Measurements from ENCODE around the gene EPHB2.
A peak's percentile ranks its signal among the peaks of the same experiment; 100 is the strongest.
"Not testable (repeated sequence)": the region's sequence is repeated elsewhere in the genome, so short reads cannot be mapped to it uniquely, and the experiment has no call there.

EPHB2 gene

DNA sequence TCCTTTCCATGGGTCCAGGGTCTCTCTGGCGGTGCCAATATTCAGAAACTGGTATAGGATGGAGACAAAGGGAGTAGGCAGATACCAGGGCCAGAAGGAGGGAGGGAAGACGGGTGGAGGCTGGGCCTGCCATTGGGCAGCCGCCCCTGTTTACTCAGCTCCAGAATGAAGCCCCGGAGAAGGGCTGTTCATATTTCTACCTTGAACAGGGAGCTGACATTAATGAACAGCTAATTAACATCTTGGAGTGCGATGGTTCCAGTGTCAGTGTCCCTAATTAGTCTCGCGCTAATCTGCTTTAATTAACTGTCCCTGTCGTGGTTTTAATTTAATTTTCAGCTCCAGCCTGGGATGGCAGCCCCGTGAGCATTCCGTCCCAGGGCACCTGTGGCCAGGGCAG is 113.8 kb downstream of the EPHB2 start:
- DNase-seq = no peak

DNA sequence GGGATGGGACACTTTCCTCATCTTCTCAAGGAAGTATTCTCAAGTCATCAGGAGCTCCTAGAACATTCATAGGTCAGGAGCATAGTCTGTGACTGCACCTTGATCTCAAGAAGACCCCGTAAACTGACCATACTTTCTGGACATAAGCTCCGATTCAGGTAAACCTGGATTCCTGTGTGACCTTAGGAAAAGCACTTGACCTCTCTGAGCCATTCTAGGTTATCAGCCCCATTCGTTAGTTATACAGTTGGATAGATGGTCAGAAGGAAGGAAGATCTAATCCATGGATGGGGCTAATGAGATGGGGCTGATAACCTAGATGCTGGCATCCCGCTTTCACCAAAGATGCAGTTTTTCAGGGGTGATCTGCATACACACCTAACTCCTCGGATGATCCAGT is 114.3 kb downstream of the EPHB2 start:
- DNase-seq = no peak

DNA sequence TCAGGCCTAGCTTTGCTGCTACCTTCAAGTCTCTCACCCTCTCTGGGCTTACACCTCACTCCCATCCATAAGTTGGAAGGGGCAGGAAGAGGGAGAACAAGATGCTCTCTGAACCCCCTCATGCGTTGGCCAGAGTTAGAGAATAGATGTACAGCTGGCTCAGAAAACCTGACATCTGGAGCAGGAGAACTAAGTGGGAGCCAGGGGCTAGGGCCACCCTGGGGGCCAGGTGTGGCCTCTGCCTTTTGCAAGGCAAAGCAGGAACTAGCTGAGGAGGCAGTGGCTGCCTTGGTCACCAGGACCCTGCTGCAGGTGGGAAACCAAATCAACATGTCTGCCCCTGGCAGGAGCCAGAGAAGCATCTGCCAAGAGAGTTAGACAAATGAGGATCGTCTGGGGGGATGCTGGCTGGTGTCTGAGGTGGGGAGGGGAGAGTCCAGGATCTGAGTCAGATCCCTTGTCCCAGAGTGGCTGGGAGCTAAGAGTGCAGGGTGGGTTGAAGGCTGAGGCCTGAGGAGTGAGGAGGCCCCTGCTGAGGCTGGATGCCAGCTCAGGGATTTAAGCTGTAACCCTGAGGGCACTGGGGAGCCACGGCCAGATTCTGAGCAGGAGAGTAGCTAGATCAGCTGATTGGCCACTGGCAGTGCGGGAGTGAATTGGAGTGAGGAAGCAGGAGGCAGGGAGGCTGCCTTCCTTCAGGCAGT is 115.0 kb downstream of the EPHB2 start:
- no peak for DNase-seq

DNA sequence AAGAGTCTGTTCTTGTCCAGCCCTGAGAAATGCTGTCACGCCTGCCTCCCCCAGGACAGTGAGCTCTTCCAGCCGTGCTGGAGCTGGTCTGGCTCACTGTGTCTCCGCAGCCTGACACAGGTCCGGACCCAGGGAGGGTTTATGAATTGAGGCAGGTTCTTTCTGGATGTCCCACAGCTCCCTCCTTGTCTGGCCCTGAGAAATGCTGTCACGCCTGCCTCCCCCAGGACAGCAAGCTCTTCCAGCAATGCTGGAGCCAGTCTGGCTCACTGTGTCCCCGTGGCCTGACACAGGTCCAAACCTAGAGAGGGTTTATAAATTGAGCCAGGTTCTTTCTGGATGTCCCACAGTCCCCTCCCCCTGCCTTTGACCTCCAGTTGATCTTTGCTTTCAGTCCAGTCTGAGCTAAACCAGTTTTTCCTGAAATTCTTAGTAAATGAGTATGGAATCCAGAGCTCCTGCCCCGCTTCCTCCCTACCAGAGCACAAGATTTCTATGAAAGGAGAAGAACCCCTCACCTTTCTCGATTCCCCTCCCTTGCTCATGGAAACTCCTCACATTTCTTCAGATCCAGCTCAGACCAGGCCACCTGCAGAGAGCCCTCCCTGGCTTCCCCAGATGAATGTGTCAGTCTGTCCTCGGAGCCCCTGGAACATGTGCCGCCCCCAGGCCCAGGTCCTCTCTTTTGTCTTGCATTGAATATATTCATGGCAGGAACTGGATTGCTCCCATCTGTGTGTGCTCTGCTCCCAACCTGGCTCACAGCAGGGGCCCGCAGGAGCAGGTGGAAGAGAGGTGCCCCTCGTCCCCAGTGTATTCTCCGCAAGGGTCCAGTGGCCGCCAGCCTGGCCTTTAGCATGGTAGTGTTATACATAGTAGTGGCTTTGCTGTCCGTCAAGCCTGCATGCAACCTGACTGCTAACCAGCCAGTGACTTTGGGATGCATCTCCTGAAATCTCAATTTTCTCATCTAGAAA is 116.3 kb downstream of the EPHB2 start:
- DNase-seq = no peak

- no peak for DNase-seq
Observed at GRCh38 chr1:22827666-22828483, 117.2 kb downstream of the EPHB2 start.

DNA sequence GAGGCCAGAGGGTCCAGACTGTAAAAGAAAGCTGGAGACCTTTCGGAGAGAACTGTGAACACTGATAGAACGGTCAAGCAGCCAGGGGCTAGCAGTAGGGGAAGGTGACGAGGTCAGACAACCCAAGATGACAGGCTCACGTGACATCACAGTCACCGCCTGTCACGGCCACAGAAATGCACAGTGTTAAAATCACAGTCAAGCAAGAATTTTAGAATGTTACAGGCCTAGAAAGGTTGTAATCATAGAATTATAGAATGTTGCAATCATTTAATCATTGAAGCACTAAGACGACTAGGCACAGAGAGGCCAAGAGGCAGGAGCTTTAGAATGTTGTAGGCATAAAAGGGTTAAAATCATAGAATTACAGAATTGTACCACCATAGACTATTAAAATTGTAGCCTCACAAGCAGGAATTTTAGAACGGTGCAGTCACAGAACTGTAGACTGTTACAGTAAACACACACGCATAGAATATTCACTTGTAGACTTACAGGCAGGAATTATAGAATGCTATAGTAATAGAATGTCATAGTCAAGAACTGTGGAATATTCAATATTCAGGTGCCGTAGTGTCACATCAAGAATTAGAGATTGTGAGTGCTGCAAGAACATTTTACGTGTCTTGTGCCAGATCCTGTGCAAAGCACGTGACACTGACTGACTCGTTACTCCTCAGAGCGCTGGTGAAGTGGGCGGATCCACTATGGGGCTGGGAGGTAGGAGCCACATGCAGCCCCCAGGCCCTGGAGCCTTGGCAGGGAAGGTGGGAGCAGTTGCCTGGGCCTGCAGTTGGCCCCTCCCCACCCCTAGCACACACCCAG is 118.1 kb downstream of the EPHB2 start:
- DNase-seq = no peak

- no peak for DNase-seq
Observed at GRCh38 chr1:22829309-22829989, 118.8 kb downstream of the EPHB2 start.

DNA sequence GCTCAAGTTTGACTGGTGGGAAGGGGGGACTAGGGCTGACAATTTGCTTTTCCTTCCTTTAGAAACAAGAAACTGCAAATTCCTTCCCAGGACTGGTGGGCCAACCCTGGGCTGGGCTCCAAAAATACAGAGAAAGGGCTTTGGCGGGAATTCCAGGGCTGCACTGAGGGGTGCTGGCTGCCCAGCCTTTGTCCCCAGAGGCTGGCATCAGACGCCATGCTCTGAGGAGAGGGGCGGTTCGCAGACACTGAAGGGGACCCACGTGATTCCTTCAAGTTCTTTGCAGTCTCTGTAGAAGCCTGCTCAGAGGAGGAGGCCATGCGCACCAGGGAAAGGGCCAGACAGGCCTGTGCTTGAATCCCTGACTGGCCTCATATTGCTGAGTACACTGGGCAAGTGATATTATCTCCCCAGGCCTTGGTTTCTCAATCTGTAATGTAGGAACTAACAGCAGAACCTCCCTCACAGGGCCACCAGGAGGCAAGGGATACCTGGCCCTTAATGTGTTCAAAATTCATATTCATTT is 119.5 kb downstream of the EPHB2 start:
- peak; percentile 68 for DNase-seq

GRCh38 chr1:22830757-22831340 is 120.2 kb downstream of the EPHB2 start:
- DNase-seq = no peak

- DNase-seq = no peak
Observed at GRCh38 chr1:22831729-22832413, 121.2 kb downstream of the EPHB2 start.

DNA sequence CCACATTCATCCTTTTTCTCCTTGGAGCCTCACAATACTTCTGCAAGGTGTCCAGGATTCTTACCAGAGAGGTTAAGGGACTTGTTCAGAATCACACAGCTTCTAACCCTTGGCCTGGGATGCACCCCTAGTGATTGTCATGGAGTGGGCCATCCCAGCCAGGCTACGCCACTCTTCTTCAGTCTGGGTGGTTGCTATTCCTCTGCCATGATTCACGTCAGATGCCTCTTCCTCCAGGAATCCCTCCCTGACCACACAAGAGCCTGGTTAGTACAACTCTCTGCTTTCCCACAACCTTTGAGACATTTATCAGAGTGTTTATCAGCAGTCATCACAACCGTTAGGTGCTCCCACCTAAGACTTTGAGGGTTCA is 121.8 kb downstream of the EPHB2 start:
- DNase-seq = no peak

- DNase-seq = no peak
Observed at GRCh38 chr1:22833699-22834098, 123.1 kb downstream of the EPHB2 start.

- DNase-seq = not testable (repeated sequence)
Observed at GRCh38 chr1:22834420-22834819, 123.8 kb downstream of the EPHB2 start.

- no peak for DNase-seq
Observed at GRCh38 chr1:22835636-22836319, 125.1 kb downstream of the EPHB2 start.

DNA sequence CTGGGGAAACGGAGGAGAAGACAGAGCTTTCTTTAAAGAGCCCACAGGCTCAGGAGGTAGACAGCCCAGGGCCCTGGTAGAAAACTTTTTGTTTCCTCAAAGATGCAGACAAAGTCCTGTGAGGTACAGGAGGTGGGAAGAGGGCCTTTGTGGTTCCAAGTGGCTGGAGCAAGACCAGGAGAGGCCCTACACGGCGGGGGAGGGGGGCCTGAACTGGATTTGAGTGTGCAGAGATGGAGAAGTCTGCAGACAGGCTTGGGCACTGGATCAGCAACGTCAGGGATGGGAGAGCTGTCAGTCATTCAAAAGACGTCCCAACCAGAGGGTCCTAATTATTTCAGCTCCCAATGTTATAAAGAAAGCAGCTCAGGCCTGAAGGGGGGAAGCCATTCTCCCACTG is 126.2 kb downstream of the EPHB2 start:
- DNase-seq = no peak

GRCh38 chr1:22837332-22837731 is 126.7 kb downstream of the EPHB2 start:
- DNase-seq = no peak

DNA sequence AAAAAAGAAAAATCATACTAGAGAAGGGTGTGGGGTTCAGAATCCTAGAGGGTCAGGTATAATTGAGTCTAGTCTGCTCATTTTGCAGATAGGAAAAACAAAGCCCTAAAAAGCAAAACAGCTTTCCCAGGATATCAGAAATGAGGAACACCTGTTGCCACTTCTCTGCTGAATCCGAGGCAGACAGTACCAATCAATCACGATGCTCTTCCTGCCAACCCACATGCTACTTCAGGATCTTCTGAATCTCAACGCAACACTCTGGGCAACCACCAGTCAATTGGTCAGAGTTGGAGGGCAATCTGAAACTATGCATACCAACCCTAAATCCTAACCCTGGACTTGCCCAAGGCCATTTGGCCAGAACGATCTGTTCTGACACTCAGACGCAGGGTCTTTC is 128.3 kb downstream of the EPHB2 start:
- no peak for DNase-seq

GRCh38 chr1:22839806-22840205 is 129.2 kb downstream of the EPHB2 start:
- no peak for DNase-seq

DNA sequence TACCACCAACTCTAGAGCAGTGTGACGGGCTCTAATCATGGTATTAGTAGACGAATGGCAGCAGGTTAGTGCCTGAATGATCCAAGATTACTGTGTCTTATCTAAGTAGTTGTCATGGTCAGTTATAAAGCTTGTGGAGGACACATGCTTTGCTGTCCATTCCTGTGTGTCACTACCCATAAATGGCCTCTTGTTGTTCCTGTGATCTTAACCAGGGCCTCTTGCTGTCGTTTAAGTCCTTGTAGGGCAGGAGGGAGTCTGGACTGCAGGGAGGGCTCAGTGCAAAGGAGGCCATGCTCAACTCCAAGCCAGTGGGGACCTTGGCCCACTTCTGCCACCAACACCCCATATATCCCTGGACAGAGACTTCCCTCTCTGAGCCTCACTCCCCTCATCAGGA is 130.5 kb downstream of the EPHB2 start:
- DNase-seq = no peak

GRCh38 chr1:22841860-22842281 is 131.2 kb downstream of the EPHB2 start:
- DNase-seq = peak; percentile 50
